ENCODE results near the gene ACYP2.

The ACYP2 gene

GRCh38 chr2:54347622-54348021 lies 232.2 kb downstream of the ACYP2 start:
- no peak overlapping the region for H3K27ac ChIP-seq
- H3K4me3 ChIP-seq = no peak overlapping the region

GRCh38 chr2:54348646-54349045 lies 233.2 kb downstream of the ACYP2 start:
- Histone ChIP-seq H3K27ac (no peak overlapping the region), H3K4me3 (no peak overlapping the region)

- Histone ChIP-seq H3K4me3 (no peak overlapping the region), H3K27ac (no peak overlapping the region)
These were observed 235.0 kb downstream of the ACYP2 start for GRCh38 chr2:54350426-54350825.

GRCh38 chr2:54353216-54353615 lies 237.8 kb downstream of the ACYP2 start:
- H3K4me3 ChIP-seq = no peak overlapping the region
- no peak overlapping the region for H3K27ac ChIP-seq
